ENCODE measurements around the gene POLR2L.
A peak's percentile ranks its signal among the peaks of the same experiment; 100 is the strongest.

POLR2L gene

DNA sequence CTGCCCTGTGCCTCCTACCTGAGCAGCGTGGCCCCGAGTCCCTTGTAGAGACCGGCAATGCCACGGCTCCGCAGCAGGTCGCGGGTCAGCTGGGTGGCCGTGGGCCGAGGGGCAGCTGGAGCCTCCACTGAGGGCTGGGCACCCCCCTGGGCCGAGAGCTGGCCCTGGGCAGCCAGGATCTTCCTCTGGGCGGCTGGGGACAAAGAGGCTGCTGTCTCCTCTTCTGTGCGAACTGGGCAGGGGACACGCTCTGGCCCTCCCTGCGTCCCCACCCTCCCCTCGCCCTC is 49.9 kb downstream of the POLR2L start:
- no peak for DNase-seq

DNA sequence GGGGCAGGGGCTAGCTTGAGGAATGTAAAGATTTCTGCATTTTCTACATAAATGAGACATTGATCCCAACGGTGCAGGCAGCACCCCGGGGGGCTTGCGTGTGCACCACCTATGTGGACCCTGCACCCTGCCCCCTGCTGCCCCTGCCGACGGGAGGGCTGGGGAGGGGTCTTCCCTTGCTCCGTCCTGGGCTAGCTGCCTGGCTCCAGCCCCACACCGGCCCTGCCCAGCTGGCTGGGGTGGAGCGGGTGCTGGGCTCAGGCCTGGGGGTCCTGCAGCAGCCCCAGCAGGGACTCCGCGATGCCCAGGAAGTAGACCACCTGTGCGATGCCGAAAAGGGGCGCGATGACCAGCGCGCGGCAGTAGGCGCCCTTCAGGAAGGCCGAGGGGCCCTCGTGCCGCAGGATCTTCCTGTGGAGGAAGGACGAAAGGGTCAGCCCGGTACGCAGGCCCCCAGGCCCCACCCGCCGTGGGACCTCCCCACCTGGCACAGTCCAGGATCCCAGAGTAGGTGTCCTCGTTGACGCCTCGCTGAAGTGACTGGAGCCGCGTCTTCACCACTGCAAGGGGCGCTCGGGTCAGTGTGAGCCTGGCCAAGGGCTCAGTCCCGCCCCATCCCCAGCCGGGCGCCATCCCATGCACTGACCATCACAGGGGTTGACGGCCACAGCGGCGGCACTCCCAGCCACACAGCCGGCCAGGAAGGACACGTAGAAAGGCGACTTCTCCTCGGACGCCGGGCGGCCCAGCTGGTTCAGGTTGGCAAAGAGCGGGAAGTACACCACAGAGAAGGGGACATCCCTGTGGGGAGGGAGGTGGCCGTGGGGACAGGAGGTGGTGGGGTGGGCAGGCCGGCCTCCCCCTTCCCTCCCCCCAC is 50.4 kb downstream of the POLR2L start:
- no peak for DNase-seq

DNA sequence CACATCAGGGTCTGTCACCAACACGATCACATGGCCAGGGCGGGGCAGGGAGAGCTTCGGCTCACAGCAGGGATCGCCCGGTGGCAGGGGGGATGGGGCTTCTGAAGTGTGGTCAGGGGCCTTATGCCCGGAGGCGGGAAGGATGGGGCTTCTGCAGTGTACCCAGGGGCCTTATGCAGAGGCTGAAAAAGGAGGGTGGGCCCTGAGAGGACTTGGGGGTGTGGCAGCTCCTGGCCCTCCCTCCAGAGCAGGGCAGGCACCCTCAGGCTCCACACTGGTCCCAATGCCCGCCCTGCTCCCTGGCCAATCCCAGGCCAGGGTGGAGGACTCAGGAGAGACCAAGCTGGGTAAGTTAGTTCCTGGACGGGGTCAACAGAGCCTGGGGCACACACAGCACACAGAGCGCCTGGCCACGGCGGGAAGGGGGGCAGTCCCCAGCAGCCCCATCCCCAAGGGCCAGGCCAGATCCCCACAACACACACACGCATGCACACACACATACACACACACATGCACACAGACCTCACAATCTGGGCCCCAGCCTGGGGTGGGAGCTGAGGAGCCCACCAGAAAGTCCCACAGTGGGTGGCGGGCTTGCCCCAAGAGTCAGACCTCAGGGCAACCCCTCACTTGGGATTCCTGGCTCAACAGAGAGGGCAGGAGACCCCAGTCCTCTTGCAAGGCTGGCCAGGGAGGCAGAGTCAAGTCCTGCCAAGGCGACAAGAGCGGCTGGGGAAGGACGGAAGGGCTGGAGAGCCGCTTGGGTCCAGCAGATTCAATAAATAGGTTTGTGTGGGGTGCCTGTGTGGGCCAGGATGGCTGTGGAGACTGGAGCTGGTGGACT is 51.4 kb downstream of the POLR2L start:
- no peak for DNase-seq

DNA sequence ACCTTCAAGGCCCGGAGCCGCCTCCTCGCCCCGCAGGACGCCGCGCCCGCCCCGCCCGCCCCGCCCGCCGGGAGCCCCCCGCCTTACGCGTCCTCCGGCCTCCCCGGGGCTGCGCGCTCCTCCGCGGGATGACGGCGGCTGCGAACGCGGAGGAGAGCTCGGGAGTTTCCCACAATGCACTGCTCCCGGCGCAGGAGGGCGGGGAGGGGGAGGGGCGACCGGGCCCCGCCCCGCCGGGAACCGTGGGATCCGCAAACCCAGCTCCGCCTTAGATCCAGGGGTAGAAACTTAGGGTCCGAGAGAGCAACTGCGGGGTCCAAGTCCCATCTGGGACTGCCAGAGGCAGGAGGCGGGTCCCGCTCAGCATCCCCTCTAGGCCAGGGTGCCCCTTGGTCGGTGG is 52.4 kb downstream of the POLR2L start, which contains the start of gene CEND1:
Gene CEND1, minus strand, starts transcription at position 148 of the 400 bp plus-strand sequence. CDS start 1,514 bp downstream, outside the sequence.
- DNase-seq = peak; percentile 57

All from activated CD4-positive, CD25-positive, alpha-beta regulatory T cell treated with anti-CD3 and anti-CD28 coated beads, Interleukin-2, amount 50 U/mL, for 72 hours (primary cell).